ENCODE data around the gene GALNT2. TPM values are rescaled to one million over a fixed set of nuclear protein-coding genes. Genes with fewer than 3 reads are reported as not detected.

GALNT2 gene
- total and polyA plus RNA-seq, 4 donors, result 47.5 to 182 (median 114) TPM

GRCh38 chr1:230109895-230110667, 43.0 kb downstream of the GALNT2 start:
- no peak overlapping the region for H3K9ac ChIP-seq (ENCODE audit: low read depth in 1 of 2, low read length in 2 of 2)
- H3K36me3 ChIP-seq (ENCODE audit: control insufficient read depth in 4 of 4, insufficient read depth in 3 of 4, low read depth in 1 of 4, low read length in 3 of 4), result peaks cover 0 to 2% (median 0%) of the 10 kb centered on the region in 4 donors
- no peaks in the 10 kb centered on the region for H3K27me3 ChIP-seq (ENCODE audit: control insufficient read depth in 4 of 4, insufficient read depth in 4 of 4, low read length in 3 of 4)
- DNase-seq (ENCODE audit: low spot score), result no peak
- TF ChIP-seq MAX (IDR thresholded peaks at IDR 0.05), result no peak
- TF ChIP-seq GABPA (IDR thresholded peaks at IDR 0.05 in 1 of 2, conservative IDR thresholded peaks at IDR 0.05 in 1 of 2), result no peak
- TF ChIP-seq FOXA1 (IDR thresholded peaks at IDR 0.05), result no peak
- TF ChIP-seq JUND (IDR thresholded peaks at IDR 0.05), result no peak
- no peak for TF ChIP-seq SP1 (IDR thresholded peaks at IDR 0.05)
- no peak for TF ChIP-seq EGR1 (IDR thresholded peaks at IDR 0.05; ENCODE audit: low read depth in 2 of 2)
- TF ChIP-seq CTCF (IDR thresholded peaks at IDR 0.05; ENCODE audit: low read depth, low read length, missing input control), result no peak
- no peak for TF ChIP-seq HNF4G (IDR thresholded peaks at IDR 0.05)
- TF ChIP-seq TAF1 (conservative IDR thresholded peaks at IDR 0.05), result no peak
- no peak for TF ChIP-seq REST (IDR thresholded peaks at IDR 0.05)
- no peak for TF ChIP-seq ZBTB33 (IDR thresholded peaks at IDR 0.05)
- TF ChIP-seq FOXA2 (IDR thresholded peaks at IDR 0.05), result no peak
- H3K4me3 ChIP-seq (ENCODE audit: low read depth in 1 of 3, low read length in 3 of 3), result no peak overlapping the region
- no peaks in the 10 kb centered on the region for H3K9me3 ChIP-seq (ENCODE audit: control insufficient read depth in 4 of 4, low read length in 3 of 4)
- no peak overlapping the region for H3K27ac ChIP-seq (ENCODE audit: low read depth in 1 of 2, low read length in 2 of 2)
- H3K4me1 ChIP-seq (ENCODE audit: control insufficient read depth in 4 of 4, insufficient read depth in 4 of 4, low read length in 3 of 4), result peaks cover 29 to 76% (median 53%) of the 10 kb centered on the region in 4 donors
- WGBS, result 74% methylated on average over 11 of the region's 11 CpGs

GRCh38 chr1:230110971-230111370, 43.9 kb downstream of the GALNT2 start:
- H3K36me3 ChIP-seq (ENCODE audit: control insufficient read depth in 4 of 4, insufficient read depth in 3 of 4, low read depth in 1 of 4, low read length in 3 of 4), result peaks cover 0 to 2% (median 0%) of the 10 kb centered on the region in 4 donors
- H3K4me3 ChIP-seq (ENCODE audit: low read depth in 1 of 3, low read length in 3 of 3), result no peak overlapping the region
- H3K9me3 ChIP-seq (ENCODE audit: control insufficient read depth in 4 of 4, low read length in 3 of 4), result no peaks in the 10 kb centered on the region
- H3K9ac ChIP-seq (ENCODE audit: low read depth in 1 of 2, low read length in 2 of 2), result no peak overlapping the region
- TF ChIP-seq HNF4G (IDR thresholded peaks at IDR 0.05), result no peak
- TF ChIP-seq ZBTB33 (IDR thresholded peaks at IDR 0.05), result no peak
- no peak for TF ChIP-seq YY1 (IDR thresholded peaks at IDR 0.05)
- no peak for TF ChIP-seq TAF1 (conservative IDR thresholded peaks at IDR 0.05)
- no peak for TF ChIP-seq GABPA (IDR thresholded peaks at IDR 0.05 in 1 of 2, conservative IDR thresholded peaks at IDR 0.05 in 1 of 2)
- TF ChIP-seq RXRA (IDR thresholded peaks at IDR 0.05), result no peak
- no peak for TF ChIP-seq FOXA2 (IDR thresholded peaks at IDR 0.05)
- no peaks in the 10 kb centered on the region for H3K27me3 ChIP-seq (ENCODE audit: control insufficient read depth in 4 of 4, insufficient read depth in 4 of 4, low read length in 3 of 4)
- H3K4me1 ChIP-seq (ENCODE audit: control insufficient read depth in 4 of 4, insufficient read depth in 4 of 4, low read length in 3 of 4), result peaks cover 27 to 68% (median 47%) of the 10 kb centered on the region in 4 donors
- H3K27ac ChIP-seq (ENCODE audit: low read depth in 1 of 2, low read length in 2 of 2), result no peak overlapping the region
- WGBS, result 97% methylated on average over 8 of the region's 8 CpGs
- DNase-seq (ENCODE audit: low spot score), result no peak
